IMR-90 (cell line): Measurements from ENCODE around the gene MAJIN. TPM values are rescaled to one million over a fixed set of nuclear protein-coding genes. Genes with fewer than 3 reads are reported as not detected.
A peak's percentile ranks its signal among the peaks of the same experiment; 100 is the strongest.

Experiments
- ATAC-seq: fragments of 200-7000 bp; cut with Tn5 transposase; 2 replicates; pipeline ENCODE4 v1.9.1; 2020; ENCODE audit warnings: low read depth, mild to moderate bottlenecking, moderate library complexity
- BruUV-seq: library from RNA; stranded (reverse); fragments of 400-500 nt; replicated peaks from 2 replicates; lab custom pipeline; 2021; lab: Mats Ljungman, UMichigan
- CTCF ChIA-PET: fragments of 300-600 bp; formaldehyde crosslinking; extraction: SDS; loops from one replicate; lab custom pipeline; 2021; ENCODE audit warnings: antibody characterized with exemption; lab: Yijun Ruan, JAX
- POLR2A ChIA-PET: fragments of 300-600 bp; sonication (Branson Sonifier 250); formaldehyde crosslinking; loops from one replicate; lab custom pipeline; 2022; ENCODE audit warnings: antibody characterized with exemption; ENCODE audit not compliant: unreplicated experiment; lab: Charles Lee
- DNase-seq: peaks from one replicate; pipeline ENCODE4 v3.0.0; 2013
- H2AFZ ChIP-seq: replicated peaks from 2 replicates; pipeline ENCODE3; 2013; ENCODE audit warnings: low read length, mild to moderate bottlenecking; ENCODE audit not compliant: poor library complexity
- H2AK5ac ChIP-seq: 2 replicates; pipeline ENCODE4 v1.6.1; 2013; ENCODE audit warnings: low read depth, low read length, inconsistent platforms
- H2AK9ac ChIP-seq: replicated peaks from 2 replicates; pipeline ENCODE3; 2013; ENCODE audit warnings: mild to moderate bottlenecking, low read depth, low read length, moderate library complexity; ENCODE audit not compliant: poor library complexity
- H2BK120ac ChIP-seq: 2 replicates; pipeline ENCODE4 v1.6.1; 2013; ENCODE audit warnings: low read depth, low read length, inconsistent platforms
- H2BK15ac ChIP-seq: 3 replicates; pipeline ENCODE4 v1.6.1; 2013; ENCODE audit warnings: low read depth, low read length, inconsistent platforms
- H2BK20ac ChIP-seq: 2 replicates; pipeline ENCODE4 v1.6.1; 2013; ENCODE audit warnings: low read depth, mild to moderate bottlenecking, inconsistent platforms, low read length, moderate library complexity
- H2BK5ac ChIP-seq: 2 replicates; pipeline ENCODE4 v1.6.1; 2013; ENCODE audit warnings: mild to moderate bottlenecking, low read depth, low read length, inconsistent platforms; ENCODE audit not compliant: poor library complexity, severe bottlenecking
- H3K14ac ChIP-seq: replicated peaks from 2 replicates; pipeline ENCODE4 v1.6.1; 2013; ENCODE audit warnings: low read depth, low read length, inconsistent platforms
- H3K18ac ChIP-seq: 2 replicates; pipeline ENCODE4 v1.6.1; 2013; ENCODE audit warnings: low read depth, low read length, control low read depth
- H3K23ac ChIP-seq: 2 replicates; pipeline ENCODE4 v1.6.1; 2013; ENCODE audit warnings: low read depth, low read length, inconsistent platforms
- H3K27ac ChIP-seq: 2 replicates; pipeline ENCODE4 v1.5.1; 2013; ENCODE audit warnings: mild to moderate bottlenecking, control low read depth, low read length; ENCODE audit not compliant: insufficient read depth
- H3K27me3 ChIP-seq: 2 replicates; pipeline ENCODE4 v1.6.1; 2013; ENCODE audit warnings: low read length; ENCODE audit not compliant: control insufficient read depth, insufficient read depth
- H3K36me3 ChIP-seq: 2 replicates; pipeline ENCODE4 v1.6.1; 2013; ENCODE audit warnings: low read length, mixed read lengths; ENCODE audit not compliant: control insufficient read depth, insufficient read depth
- H3K4ac ChIP-seq: 2 replicates; pipeline ENCODE4 v1.6.1; 2013; ENCODE audit warnings: low read depth, low read length, inconsistent platforms
- H3K4me1 ChIP-seq: 2 replicates; pipeline ENCODE4 v1.6.1; 2013; ENCODE audit warnings: low read length, mixed read lengths; ENCODE audit not compliant: control insufficient read depth, insufficient read depth
- H3K4me2 ChIP-seq: 2 replicates; pipeline ENCODE4 v1.6.1; 2013; ENCODE audit warnings: low read depth, mild to moderate bottlenecking, control low read depth, low read length, moderate library complexity
- H3K4me3 ChIP-seq: 2 replicates; pipeline ENCODE4 v1.5.1; 2013; ENCODE audit warnings: low read depth, mild to moderate bottlenecking, control low read depth, low read length, moderate library complexity; ENCODE audit not compliant: insufficient read depth
- H3K56ac ChIP-seq: 2 replicates; pipeline ENCODE4 v1.6.1; 2013; ENCODE audit warnings: low read length, inconsistent platforms; ENCODE audit not compliant: insufficient read depth; ENCODE audit errors: extremely low read depth
- H3K79me1 ChIP-seq, 2 experiments: 2 replicates each; pipeline ENCODE4 v1.6.1; 2013; ENCODE audit warnings: low read length in 2 of 2, inconsistent platforms in 1 of 2, low read depth in 1 of 2
- H3K9ac ChIP-seq: 2 replicates; pipeline ENCODE4 v1.6.1; 2013; ENCODE audit warnings: low read depth, low read length, control low read depth
- H3K9me1 ChIP-seq: 2 replicates; pipeline ENCODE4 v1.6.1; 2013; ENCODE audit warnings: low read length, inconsistent platforms; ENCODE audit not compliant: insufficient read depth
- H3K9me3 ChIP-seq: 2 replicates; pipeline ENCODE4 v1.6.1; 2013; ENCODE audit warnings: low read length; ENCODE audit not compliant: control insufficient read depth, insufficient read depth
- H4K20me1 ChIP-seq: 2 replicates; pipeline ENCODE4 v1.6.1; 2013; ENCODE audit warnings: low read length, inconsistent platforms; ENCODE audit not compliant: insufficient read depth
- H4K5ac ChIP-seq: 2 replicates; pipeline ENCODE4 v1.6.1; 2013; ENCODE audit warnings: mild to moderate bottlenecking, low read depth, low read length, control low read depth
- H4K8ac ChIP-seq, 2 experiments: 2 replicates each; pipeline ENCODE4 v1.6.1; 2013; ENCODE audit warnings: low read depth in 2 of 2, low read length in 2 of 2, control low read depth in 1 of 2, inconsistent platforms in 1 of 2
- H4K91ac ChIP-seq: 2 replicates; pipeline ENCODE4 v1.6.1; 2013; ENCODE audit warnings: low read depth, low read length, inconsistent platforms; ENCODE audit not compliant: insufficient read depth
- CEBPB ChIP-seq: IDR thresholded peaks from 2 replicates; pipeline ENCODE4 v1.6.1; 2012; ENCODE audit warnings: low read depth, low read length, improper control_type of control experiment
- CTCF ChIP-seq: conservative IDR thresholded peaks from 2 replicates; pipeline ENCODE4 v1.5.1; 2012; ENCODE audit warnings: mild to moderate bottlenecking, low read depth, low read length, improper control_type of control experiment
- MAZ ChIP-seq: IDR thresholded peaks from 2 replicates; pipeline ENCODE4 v1.6.1; 2012; ENCODE audit warnings: low read depth, mild to moderate bottlenecking, low read length, improper control_type of control experiment, moderate library complexity, borderline replicate concordance
- NFE2L2 ChIP-seq: fragments of 150-350 bp; IDR thresholded peaks from 2 replicates; pipeline ENCODE4 v1.6.1; 2016; ENCODE audit warnings: low read depth, mild to moderate bottlenecking, low read length
- POLR2A ChIP-seq: IDR thresholded peaks from 2 replicates; pipeline ENCODE4 v1.6.1; 2012; ENCODE audit warnings: mild to moderate bottlenecking, low read depth, low read length
- RCOR1 ChIP-seq: IDR thresholded peaks from 2 replicates; pipeline ENCODE4 v1.6.1; 2012; ENCODE audit warnings: mild to moderate bottlenecking, low read length, improper control_type of control experiment; ENCODE audit not compliant: insufficient replicate concordance
- SMC3 ChIP-seq: fragments of 150-350 bp; IDR thresholded peaks from 2 replicates; pipeline ENCODE4 v1.6.1; 2016; ENCODE audit warnings: low read depth, mild to moderate bottlenecking, antibody characterized with exemption, low read length, moderate library complexity
- USF2 ChIP-seq: fragments of 150-350 bp; IDR thresholded peaks from 2 replicates; pipeline ENCODE4 v1.6.1; 2017; ENCODE audit warnings: mild to moderate bottlenecking, antibody characterized with exemption, low read length, low read depth
- WGBS, 2 experiments: methylation state at CpG; one replicate each; pipeline versions ENCODE4 v1.1.5 to v1.1.7; 2013; ENCODE audit warnings: missing lambda C conversion rate in 2 of 2; ENCODE audit not compliant: insufficient read length in 1 of 2; ENCODE audit errors: extremely low coverage in 2 of 2; 5-methylcytosine and 5-hydroxymethylcytosine counted together
- dilution Hi-C: fragments of 300-500 bp; cut with HindIII; formaldehyde crosslinking; loops from one replicate; pipeline ENCODE4 v1.14.3; 2018; ENCODE audit warnings: low sequenced_read_pairs; ENCODE audit not compliant: unreplicated experiment
- in situ Hi-C: fragments of 300-500 bp; cut with MboI; formaldehyde crosslinking; loops from 3 replicates; pipeline ENCODE4 v1.14.3; 2019; ENCODE audit warnings: low sequenced_read_pairs, inconsistent platforms, mixed read lengths
- intact Hi-C: fragments of 100-400 bp; cut with micrococcal nuclease; formaldehyde crosslinking; loops from 2 replicates; pipeline ENCODE4 v1.10.0; 2022
- polyA plus RNA-seq, 3 experiments: library from polyadenylated mRNA; depleted of rRNA; stranded (reverse); fragments of >200 nt; gene quantifications; 2 replicates each; pipeline ENCODE4 v1.2.3, GENCODE V29; 2012; ENCODE audit warnings: low replicate concordance in 1 of 3
- total RNA-seq: library from RNA; depleted of rRNA; stranded (reverse); fragments of >200 nt; gene quantifications from 2 replicates; pipeline ENCODE4 v1.2.3, GENCODE V29; 2012

Gene MAJIN
- total and polyA plus RNA-seq, 2 of the 4 experiments (the other 2 are of a cell fraction) = not detected

GRCh38 chr11:64951529-64951928 is 20.4 kb downstream of the MAJIN start:
- no peak overlapping the region for H4K8ac ChIP-seq
- no peak overlapping the region for H4K5ac ChIP-seq
- no peak overlapping the region for H3K9ac ChIP-seq
- in situ Hi-C loops = no loop called here
- no peak overlapping the region for H3K23ac ChIP-seq
- H3K79me1 ChIP-seq = no peaks in the 10 kb centered on the region
- no peak overlapping the region for H3K4ac ChIP-seq
- TF ChIP-seq USF2 = no peak
- no peak for TF ChIP-seq SMC3
- peak; percentile 38 for TF ChIP-seq CEBPB
- TF ChIP-seq CTCF = no peak
- TF ChIP-seq MAZ = no peak
- TF ChIP-seq POLR2A = no peak
- no peak for TF ChIP-seq NFE2L2
- TF ChIP-seq RCOR1 = no peak
- no peaks in the 10 kb centered on the region for H3K9me1 ChIP-seq
- H2BK120ac ChIP-seq = no peak overlapping the region
- DNase-seq (no peak), ATAC-seq (no peak)
- no peaks in the 10 kb centered on the region for H3K4me1 ChIP-seq
- no peak overlapping the region for H3K27ac ChIP-seq
- no peak overlapping the region for H2BK5ac ChIP-seq
- no peak overlapping the region for H3K18ac ChIP-seq
- H3K56ac ChIP-seq = no peak overlapping the region
- H3K9me3 ChIP-seq = no peaks in the 10 kb centered on the region
- POLR2A ChIA-PET = no interaction called here
- dilution Hi-C loops = no loop called here
- intact Hi-C loops = no loop called here
- no peak overlapping the region for H2BK20ac ChIP-seq
- H4K20me1 ChIP-seq = no peaks in the 10 kb centered on the region
- no peak overlapping the region for H4K91ac ChIP-seq
- no peak overlapping the region for H3K4me2 ChIP-seq
- H2AK5ac ChIP-seq = no peak overlapping the region
- BruUV-seq = no TSS peak
- no peak overlapping the region for H2BK15ac ChIP-seq
- H3K4me3 ChIP-seq = no peak overlapping the region
- no peaks in the 10 kb centered on the region for H3K36me3 ChIP-seq
- CTCF ChIA-PET = no interaction called here
- H2AK9ac ChIP-seq = no peak overlapping the region
- no peak overlapping the region for H2AFZ ChIP-seq
- no CpG with 5 or more reads among the region's 4 CpGs for WGBS, 2 experiments
- no peak overlapping the region for H3K14ac ChIP-seq
- H3K27me3 ChIP-seq = peaks cover 21% of the 10 kb centered on the region
